Osteocyte (in vitro differentiated cells): ENCODE data around the gene COX4I1. TPM values are rescaled to one million over a fixed set of nuclear protein-coding genes. Genes with fewer than 3 reads are reported as not detected.

Source experiments
- DNase-seq: peaks from one replicate; pipeline ENCODE4 v3.0.0; 2021; ENCODE audit warnings: mixed read lengths; ENCODE audit not compliant: unreplicated experiment; ENCODE audit errors: extremely low spot score
- H3K27ac Mint-ChIP-seq: one replicate; pipeline ENCODE4 v1.8.0; 2021; ENCODE audit warnings: mild to moderate bottlenecking, mixed read lengths; ENCODE audit not compliant: unreplicated experiment
- H3K27me3 Mint-ChIP-seq: one replicate; pipeline ENCODE4 v1.8.0; 2021; ENCODE audit warnings: mixed read lengths; ENCODE audit not compliant: unreplicated experiment
- H3K36me3 Mint-ChIP-seq: one replicate; pipeline ENCODE4 v1.8.0; 2021; ENCODE audit warnings: mixed read lengths; ENCODE audit not compliant: unreplicated experiment
- H3K4me1 Mint-ChIP-seq: one replicate; pipeline ENCODE4 v1.8.0; 2021; ENCODE audit warnings: mixed read lengths; ENCODE audit not compliant: unreplicated experiment
- H3K4me3 Mint-ChIP-seq: one replicate; pipeline ENCODE4 v1.8.0; 2021; ENCODE audit warnings: mild to moderate bottlenecking, moderate library complexity, mixed read lengths; ENCODE audit not compliant: unreplicated experiment
- H3K9me3 Mint-ChIP-seq: one replicate; pipeline ENCODE4 v1.8.0; 2021; ENCODE audit warnings: mixed read lengths; ENCODE audit not compliant: unreplicated experiment
- CTCF ChIP-seq: fragments of 200-600 bp; sonication (generic); IDR thresholded peaks from 2 replicates; pipeline ENCODE4 v1.5.0; 2021; ENCODE audit warnings: antibody characterized with exemption, mild to moderate bottlenecking, moderate library complexity
- total RNA-seq: library from RNA; stranded (reverse); gene quantifications from 2 replicates; pipeline ENCODE4 v1.2.1, GENCODE V29; 2021

The COX4I1 gene
- total RNA-seq, 1 donor from 2014 or later: 456 TPM

GRCh38 chr16:85751698-85752501, 47.6 kb upstream of the COX4I1 start:
- no peaks in the 10 kb centered on the region for H3K9me3 Mint-ChIP-seq
- no peak overlapping the region for H3K27ac Mint-ChIP-seq
- TF ChIP-seq CTCF: no peak
- no peaks in the 10 kb centered on the region for H3K36me3 Mint-ChIP-seq
- no peak for DNase-seq
- peaks cover 24% of the 10 kb centered on the region for H3K4me1 Mint-ChIP-seq
- peak overlapping the region; percentile 47 for H3K4me3 Mint-ChIP-seq
- no peaks in the 10 kb centered on the region for H3K27me3 Mint-ChIP-seq

GRCh38 chr16:85752511-85753420, 46.7 kb upstream of the COX4I1 start:
- Mint-ChIP-seq H3K36me3 (no peaks in the 10 kb centered on the region), H3K4me3 (no peak overlapping the region), H3K9me3 (no peaks in the 10 kb centered on the region), H3K27ac (no peak overlapping the region), H3K27me3 (no peaks in the 10 kb centered on the region), H3K4me1 (peaks cover 33% of the 10 kb centered on the region)
- no peak for DNase-seq
- peak; percentile 23 for TF ChIP-seq CTCF

GRCh38 chr16:85753559-85753958, 45.9 kb upstream of the COX4I1 start:
- Mint-ChIP-seq H3K9me3 (no peaks in the 10 kb centered on the region), H3K27ac (no peak overlapping the region), H3K4me3 (no peak overlapping the region), H3K27me3 (no peaks in the 10 kb centered on the region), H3K4me1 (peaks cover 34% of the 10 kb centered on the region), H3K36me3 (no peaks in the 10 kb centered on the region)
- DNase-seq: no peak
- TF ChIP-seq CTCF: no peak

- H3K9me3 Mint-ChIP-seq: no peaks in the 10 kb centered on the region
- H3K36me3 Mint-ChIP-seq: no peaks in the 10 kb centered on the region
- no peak for TF ChIP-seq CTCF
- H3K27ac Mint-ChIP-seq: no peak overlapping the region
- peaks cover 34% of the 10 kb centered on the region for H3K4me1 Mint-ChIP-seq
- no peaks in the 10 kb centered on the region for H3K27me3 Mint-ChIP-seq
- H3K4me3 Mint-ChIP-seq: no peak overlapping the region
- no peak for DNase-seq
These were observed 45.5 kb upstream of the COX4I1 start for GRCh38 chr16:85753976-85754375.

- Mint-ChIP-seq H3K4me3 (no peak overlapping the region), H3K36me3 (no peaks in the 10 kb centered on the region), H3K4me1 (peaks cover 37% of the 10 kb centered on the region), H3K27me3 (no peaks in the 10 kb centered on the region), H3K9me3 (no peaks in the 10 kb centered on the region), H3K27ac (no peak overlapping the region)
- DNase-seq: no peak
- TF ChIP-seq CTCF: no peak
These were observed 45.1 kb upstream of the COX4I1 start for GRCh38 chr16:85754413-85754812.
